Measurements from ENCODE around the gene HPS1. TPM values are rescaled to one million over a fixed set of nuclear protein-coding genes. Genes with fewer than 3 reads are reported as not detected.

Gene HPS1
- total RNA-seq, 2 experiments from 2014 or later, result 51.9 to 53.2 TPM

GRCh38 chr10:98407744-98408241 is 38.9 kb downstream of the HPS1 start:
- H3K36me3 Mint-ChIP-seq (ENCODE audit: low read depth), result peaks cover 6% of the 10 kb centered on the region
- intact Hi-C loops (cut with DNase I, micrococcal nuclease), result no loop called here
- no peak overlapping the region for H3K4me3 Mint-ChIP-seq
- H3K27me3 Mint-ChIP-seq, result no peaks in the 10 kb centered on the region
- ATAC-seq, result no peak
- H3K4me1 Mint-ChIP-seq, result peaks cover 17% of the 10 kb centered on the region
- H3K9me3 Mint-ChIP-seq (ENCODE audit: low read depth), result no peaks in the 10 kb centered on the region
- DNase-seq, result no peak
- POLR2A ChIA-PET, result no interaction called here
- no peak overlapping the region for H3K27ac Mint-ChIP-seq
- CTCF ChIA-PET, result interaction anchor here (2.4 kb wide), 1 partner anchor 18 kb away, joined by 10 read pairs; no protein-coding TSS in a partner anchor

GRCh38 chr10:98407017-98407743 is 39.6 kb downstream of the HPS1 start:
- no peak overlapping the region for H3K4me3 Mint-ChIP-seq
- H3K36me3 Mint-ChIP-seq (ENCODE audit: low read depth), result peaks cover 6% of the 10 kb centered on the region
- H3K27ac Mint-ChIP-seq, result no peak overlapping the region
- H3K9me3 Mint-ChIP-seq (ENCODE audit: low read depth), result no peaks in the 10 kb centered on the region
- ATAC-seq (no peak), DNase-seq (no peak)
- POLR2A ChIA-PET, result no interaction called here
- CTCF ChIA-PET, result no interaction called here
- intact Hi-C loops (cut with DNase I, micrococcal nuclease), result no loop called here
- peaks cover 17% of the 10 kb centered on the region for H3K4me1 Mint-ChIP-seq
- no peaks in the 10 kb centered on the region for H3K27me3 Mint-ChIP-seq

GRCh38 chr10:98405422-98405821 is 41.3 kb downstream of the HPS1 start:
- peaks cover 17% of the 10 kb centered on the region for H3K4me1 Mint-ChIP-seq
- no peak overlapping the region for H3K27ac Mint-ChIP-seq
- ChIA-PET CTCF (interaction anchor here (0.6 to 1.2 kb wide), 4 partner anchors 20 to 212 kb away, joined by 3 to 4 read pairs (median 3); no protein-coding TSS in a partner anchor), POLR2A (no interaction called here)
- no peaks in the 10 kb centered on the region for H3K27me3 Mint-ChIP-seq
- no peaks in the 10 kb centered on the region for H3K9me3 Mint-ChIP-seq (ENCODE audit: low read depth)
- peaks cover 6% of the 10 kb centered on the region for H3K36me3 Mint-ChIP-seq (ENCODE audit: low read depth)
- no peak overlapping the region for H3K4me3 Mint-ChIP-seq
- ATAC-seq, result no peak
- intact Hi-C loops (cut with DNase I, micrococcal nuclease), result loop anchor here in 1 of 2 experiments (2.0 kb wide), 1 partner anchor 41 kb away; the partner anchor contains the start of gene HPS1
- no peak for DNase-seq

DNA sequence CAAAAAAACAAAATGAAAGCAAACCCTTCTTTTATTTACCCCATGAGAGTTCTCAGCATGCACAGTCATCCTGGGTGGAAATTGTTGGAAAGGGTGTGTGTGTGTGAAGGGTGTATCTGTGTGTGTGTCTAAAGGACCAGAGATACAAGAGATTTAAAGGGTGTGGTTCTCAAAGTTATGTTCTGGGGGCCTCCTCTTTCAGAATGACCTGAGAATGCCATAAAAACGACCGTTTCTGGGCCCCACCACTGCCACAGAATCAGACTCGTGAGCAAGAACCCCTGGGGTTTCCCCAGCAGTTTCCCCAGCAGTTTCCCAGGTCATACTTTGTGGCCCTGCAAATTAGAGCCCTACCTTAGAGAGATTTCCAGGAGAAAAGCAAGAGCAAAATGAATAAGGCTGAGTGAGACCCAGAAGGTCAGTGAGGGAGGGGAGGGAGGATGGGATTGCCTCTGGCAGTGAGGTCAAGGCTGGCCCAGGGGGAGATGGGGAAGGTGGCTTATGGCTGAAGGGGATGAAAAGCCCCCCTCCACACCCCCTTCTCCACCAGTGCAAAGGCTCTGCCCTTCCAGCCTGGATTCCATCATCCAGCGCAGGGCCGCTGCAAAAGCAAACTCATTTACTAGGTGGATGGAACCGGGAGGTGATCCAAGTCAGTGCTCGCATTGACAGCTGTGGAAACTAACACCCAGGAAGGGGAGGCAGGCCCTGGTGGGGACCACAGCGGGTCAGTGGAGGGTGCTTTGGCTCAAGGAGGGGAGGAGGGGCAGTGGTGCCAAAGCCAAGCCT is 42.0 kb downstream of the HPS1 start:
- ATAC-seq (peak; percentile 72), DNase-seq (peak; percentile 51)
- H3K36me3 Mint-ChIP-seq (ENCODE audit: low read depth), result peaks cover 6% of the 10 kb centered on the region
- no peaks in the 10 kb centered on the region for H3K9me3 Mint-ChIP-seq (ENCODE audit: low read depth)
- POLR2A ChIA-PET, result interaction anchor here (0.6 kb wide), 1 partner anchor 610 kb away, joined by 5 read pairs; no protein-coding TSS in a partner anchor
- H3K4me3 Mint-ChIP-seq, result no peak overlapping the region
- intact Hi-C loops (cut with DNase I, micrococcal nuclease), result loop anchor here in 1 of 2 experiments (2.0 kb wide), 1 partner anchor 42 kb away; the partner anchor contains the start of gene HPS1
- CTCF ChIA-PET, result interaction anchor here (0.6 to 1.9 kb wide), 4 partner anchors 21 to 33 kb away, joined by 3 to 8 read pairs (median 3); no protein-coding TSS in a partner anchor
- peak overlapping the region; percentile 72 for H3K27ac Mint-ChIP-seq
- H3K4me1 Mint-ChIP-seq, result peaks cover 17% of the 10 kb centered on the region
- H3K27me3 Mint-ChIP-seq, result no peaks in the 10 kb centered on the region

- DNase-seq, result no peak
- intact Hi-C loops (cut with DNase I, micrococcal nuclease), result loop anchor here in 1 of 2 experiments (2.0 kb wide), 1 partner anchor 43 kb away; the partner anchor contains the start of gene HPS1
- H3K36me3 Mint-ChIP-seq (ENCODE audit: low read depth), result peaks cover 6% of the 10 kb centered on the region
- ATAC-seq, result peak; percentile 30
- H3K4me1 Mint-ChIP-seq, result peaks cover 17% of the 10 kb centered on the region
- no peak overlapping the region for H3K4me3 Mint-ChIP-seq
- CTCF ChIA-PET, result interaction anchor here (0.6 to 1.9 kb wide), 3 partner anchors 22 to 38 kb away, joined by 3 to 8 read pairs (median 4); no protein-coding TSS in a partner anchor
- H3K27ac Mint-ChIP-seq, result peak overlapping the region; percentile 76
- no peaks in the 10 kb centered on the region for H3K27me3 Mint-ChIP-seq
- POLR2A ChIA-PET, result interaction anchor here (0.6 kb wide), 1 partner anchor 609 kb away, joined by 5 read pairs; no protein-coding TSS in a partner anchor
- no peaks in the 10 kb centered on the region for H3K9me3 Mint-ChIP-seq (ENCODE audit: low read depth)
Measured at GRCh38 chr10:98403812-98404504, 42.8 kb downstream of the HPS1 start.

GRCh38 chr10:98402931-98403718 is 43.6 kb downstream of the HPS1 start:
- ChIA-PET CTCF (interaction anchor here (1.9 kb wide), 1 partner anchor 22 kb away, joined by 8 read pairs; no protein-coding TSS in a partner anchor), POLR2A (no interaction called here)
- H3K27me3 Mint-ChIP-seq, result no peaks in the 10 kb centered on the region
- H3K9me3 Mint-ChIP-seq (ENCODE audit: low read depth), result no peaks in the 10 kb centered on the region
- H3K27ac Mint-ChIP-seq, result peak overlapping the region; percentile 76
- H3K4me3 Mint-ChIP-seq, result no peak overlapping the region
- DNase-seq (no peak), ATAC-seq (no peak)
- intact Hi-C loops (cut with DNase I, micrococcal nuclease), result no loop called here
- peaks cover 17% of the 10 kb centered on the region for H3K4me1 Mint-ChIP-seq
- H3K36me3 Mint-ChIP-seq (ENCODE audit: low read depth), result peaks cover 6% of the 10 kb centered on the region

DNA sequence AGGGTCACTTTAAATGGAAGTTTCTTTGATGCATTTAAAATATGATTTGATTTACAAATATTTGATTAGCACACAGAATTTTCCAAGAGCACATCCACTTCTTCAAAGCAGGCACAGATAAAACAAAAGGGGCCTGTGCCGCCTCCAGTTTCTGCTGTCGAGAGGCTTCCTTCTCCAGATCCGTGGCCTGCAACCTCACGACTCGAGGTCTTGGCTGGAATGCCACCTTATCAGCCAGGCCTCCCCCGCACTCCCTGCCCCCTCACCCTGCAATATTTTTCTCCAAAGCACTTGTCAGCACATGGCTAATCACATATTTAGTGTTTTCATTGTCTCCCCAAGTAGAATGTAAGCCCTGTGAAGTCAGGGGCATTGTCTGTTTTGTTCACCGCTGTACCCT is 44.3 kb downstream of the HPS1 start:
- ATAC-seq (no peak), DNase-seq (no peak)
- peaks cover 6% of the 10 kb centered on the region for H3K36me3 Mint-ChIP-seq (ENCODE audit: low read depth)
- ChIA-PET CTCF (no interaction called here), POLR2A (no interaction called here)
- H3K4me3 Mint-ChIP-seq, result no peak overlapping the region
- no peak overlapping the region for H3K27ac Mint-ChIP-seq
- intact Hi-C loops (cut with DNase I, micrococcal nuclease), result no loop called here
- H3K4me1 Mint-ChIP-seq, result peaks cover 17% of the 10 kb centered on the region
- no peaks in the 10 kb centered on the region for H3K9me3 Mint-ChIP-seq (ENCODE audit: low read depth)
- H3K27me3 Mint-ChIP-seq, result no peaks in the 10 kb centered on the region

GRCh38 chr10:98400482-98400881 is 46.3 kb downstream of the HPS1 start:
- Mint-ChIP-seq H3K9me3 (ENCODE audit: low read depth) (no peaks in the 10 kb centered on the region), H3K27me3 (no peaks in the 10 kb centered on the region), H3K4me1 (peaks cover 17% of the 10 kb centered on the region), H3K27ac (peak overlapping the region; percentile 4), H3K36me3 (ENCODE audit: low read depth) (peaks cover 6% of the 10 kb centered on the region), H3K4me3 (no peak overlapping the region)
- ATAC-seq (peak; percentile 60), DNase-seq (peak; percentile 46)
- POLR2A ChIA-PET, result no interaction called here
- CTCF ChIA-PET, result no interaction called here
- intact Hi-C loops (cut with DNase I, micrococcal nuclease), result no loop called here

DNA sequence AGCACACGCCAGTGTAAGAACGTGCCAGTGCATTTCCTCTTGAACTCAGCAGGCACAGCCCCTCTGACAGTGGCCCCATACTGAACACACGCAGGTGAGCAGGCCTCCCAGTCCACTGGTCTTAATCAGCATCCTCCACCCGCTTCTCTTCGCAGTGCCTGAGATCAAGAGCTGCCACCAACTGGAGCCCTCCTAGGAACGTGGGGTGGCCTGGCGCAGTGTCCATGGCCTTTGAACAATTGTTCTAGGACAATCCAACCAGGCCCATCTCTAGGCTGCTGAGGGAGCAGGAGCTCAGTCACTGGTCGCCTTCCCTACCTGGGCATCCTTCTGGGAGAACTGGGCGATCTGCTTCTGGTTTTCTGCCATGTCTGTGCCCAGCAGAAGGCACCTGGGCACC is 47.0 kb downstream of the HPS1 start:
- intact Hi-C loops (cut with DNase I, micrococcal nuclease), result no loop called here
- Mint-ChIP-seq H3K27me3 (no peaks in the 10 kb centered on the region), H3K36me3 (ENCODE audit: low read depth) (peaks cover 6% of the 10 kb centered on the region), H3K4me3 (no peak overlapping the region), H3K9me3 (ENCODE audit: low read depth) (no peaks in the 10 kb centered on the region), H3K4me1 (peaks cover 14% of the 10 kb centered on the region), H3K27ac (no peak overlapping the region)
- POLR2A ChIA-PET, result no interaction called here
- no peak for DNase-seq
- CTCF ChIA-PET, result no interaction called here
- ATAC-seq, result no peak

DNA sequence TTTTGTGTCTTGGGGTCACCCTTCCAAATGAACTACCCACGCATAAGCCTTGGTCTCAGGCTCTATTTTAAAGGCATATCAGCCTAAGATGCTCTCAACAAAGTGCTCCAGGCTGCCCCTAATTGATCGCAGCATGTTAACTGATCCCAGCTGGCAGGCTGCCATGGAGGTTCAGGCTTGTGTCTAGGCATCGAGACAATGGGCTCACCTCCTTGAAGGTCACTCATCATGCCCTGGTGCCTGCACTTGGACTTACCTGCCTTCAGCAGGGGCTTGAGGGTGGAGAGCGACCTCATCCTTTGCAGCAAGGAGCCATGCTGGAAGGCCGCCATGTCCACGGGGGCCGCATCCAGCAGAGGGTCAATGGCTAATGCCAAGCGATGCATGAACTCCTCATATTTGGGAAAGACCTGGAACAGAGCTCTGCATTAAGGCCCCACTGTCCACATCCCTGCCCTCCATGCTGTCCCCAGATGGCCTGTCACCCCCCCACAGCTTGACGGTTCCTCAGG is 49.6 kb downstream of the HPS1 start:
- Mint-ChIP-seq H3K27me3 (no peaks in the 10 kb centered on the region), H3K36me3 (ENCODE audit: low read depth) (no peaks in the 10 kb centered on the region), H3K4me1 (peaks cover 3% of the 10 kb centered on the region), H3K4me3 (no peak overlapping the region), H3K9me3 (ENCODE audit: low read depth) (no peaks in the 10 kb centered on the region), H3K27ac (no peak overlapping the region)
- ChIA-PET CTCF (interaction anchor here (1.0 kb wide), 1 partner anchor 28 kb away, joined by 3 read pairs; no protein-coding TSS in a partner anchor), POLR2A (no interaction called here)
- no peak for ATAC-seq
- intact Hi-C loops (cut with DNase I, micrococcal nuclease), result no loop called here
- no peak for DNase-seq

All from activated CD4-positive, alpha-beta T cell treated with anti-CD3 and anti-CD28 coated beads for 36 hours (primary cell).